HepG2 (cell line): Measurements from ENCODE around the gene CYBC1. TPM values are rescaled to one million over a fixed set of nuclear protein-coding genes. Genes with fewer than 3 reads are reported as not detected.

Experiments used
- ATAC-seq: fragments of 200-7000 bp; cut with Tn5 transposase; 3 replicates; pipeline ENCODE4 v1.9.1; 2020; ENCODE audit warnings: mild to moderate bottlenecking, moderate library complexity
- BruUV-seq: library from RNA; stranded (reverse); fragments of 400-500 nt; replicated peaks from 2 replicates; lab custom pipeline; 2021; lab: Mats Ljungman, UMichigan
- CTCF ChIA-PET: fragments of 300-600 bp; formaldehyde crosslinking; extraction: SDS; loops from one replicate; lab custom pipeline; 2021; ENCODE audit warnings: low total read pairs, inconsistent platforms, low intra/inter-chr PET ratio; lab: Yijun Ruan, JAX
- POLR2A ChIA-PET: fragments of 350-600 bp; sonication (Branson Sonifier 250); formaldehyde crosslinking; loops from one replicate; lab custom pipeline; 2020; ENCODE audit warnings: antibody characterized with exemption, inconsistent platforms; lab: Yijun Ruan, JAX
- DNase-seq: peaks from one replicate; pipeline ENCODE4 v3.0.0-alpha.2; 2015; ENCODE audit warnings: low spot score
- FAIRE-seq: peaks from 3 replicates; lab custom pipeline; 2011; peaks lifted over from hg19 to GRCh38; lab: Jason Lieb, UNC
- H2AFZ ChIP-seq: one replicate; pipeline ENCODE4 v1.6.1; 2011; ENCODE audit warnings: low read length, inconsistent platforms
- H3K27ac ChIP-seq: fragments of 300-600 bp; 3 replicates; pipeline ENCODE4 v1.8.0; 2011; ENCODE audit warnings: mixed run types, mild to moderate bottlenecking, mixed read lengths, low read length, inconsistent platforms; ENCODE audit not compliant: insufficient read depth; ENCODE audit errors: extremely low read length
- H3K27me3 ChIP-seq, 2 experiments: fragments of 200-600 bp in 1 of 2; 2 replicates in 1 of 2; 3 replicates in 1 of 2; pipeline versions ENCODE4 v1.6.0 to v1.8.0; 2011; ENCODE audit warnings: low read length in 2 of 2, mild to moderate bottlenecking in 2 of 2, moderate library complexity in 2 of 2, inconsistent platforms in 1 of 2; ENCODE audit not compliant: insufficient read depth in 2 of 2, control insufficient read depth in 1 of 2
- H3K36me3 ChIP-seq, 2 experiments: fragments of 200-600 bp in 1 of 2; replicated peaks in 1 of 2; 2 replicates in 1 of 2; 3 replicates in 1 of 2; pipeline versions ENCODE4 v1.5.1 to v1.8.0; 2011; ENCODE audit warnings: low read length in 2 of 2, inconsistent platforms in 1 of 2; ENCODE audit not compliant: insufficient read depth in 2 of 2, control insufficient read depth in 1 of 2
- H3K4me1 ChIP-seq: 2 replicates; pipeline ENCODE4 v1.5.1; 2012; ENCODE audit warnings: low read length, inconsistent platforms; ENCODE audit not compliant: insufficient read depth
- H3K4me2 ChIP-seq: 2 replicates; pipeline ENCODE4 v1.6.0; 2011; ENCODE audit warnings: low read depth, low read length, inconsistent platforms
- H3K4me3 ChIP-seq, 3 experiments: fragments of 200-600 bp in 1 of 3; sonication (generic), shearing (Covaris generic) in 1 of 3; replicated peaks in 1 of 3; 2 replicates each; pipeline ENCODE4 v1.5.1; 2011 to 2016; ENCODE audit warnings: low read length in 3 of 3, inconsistent platforms in 2 of 3, low read depth in 2 of 3, mild to moderate bottlenecking in 2 of 3, control low read depth in 1 of 3, mixed read lengths in 1 of 3; ENCODE audit not compliant: insufficient read depth in 1 of 3
- H3K79me2 ChIP-seq: one replicate; pipeline ENCODE4 v1.6.1; 2011; ENCODE audit warnings: low read length, inconsistent platforms; ENCODE audit not compliant: insufficient read depth
- H3K9ac ChIP-seq: 2 replicates; pipeline ENCODE4 v1.6.0; 2011; ENCODE audit warnings: mild to moderate bottlenecking, low read depth, low read length, inconsistent platforms; ENCODE audit not compliant: insufficient read depth
- H3K9me3 ChIP-seq: 2 replicates; pipeline ENCODE4 v1.5.1; 2012; ENCODE audit warnings: mild to moderate bottlenecking, low read length
- H4K20me1 ChIP-seq: 2 replicates; pipeline ENCODE4 v1.6.0; 2011; ENCODE audit warnings: inconsistent platforms, mild to moderate bottlenecking, low read length, moderate library complexity; ENCODE audit not compliant: insufficient read depth
- CBX1 ChIP-seq: IDR thresholded peaks from one replicate; pipeline ENCODE4 v1.6.1; 2016; ENCODE audit warnings: antibody characterized with exemption, low read depth
- CHCHD3 ChIP-seq: sonication (generic); formaldehyde crosslinking; IDR thresholded peaks from 2 replicates; pipeline ENCODE4 v1.8.0; 2022; ENCODE audit warnings: mild to moderate bottlenecking, missing genetic modification reagents, moderate library complexity
- KDM5A ChIP-seq: fragments of 200-600 bp; sonication (generic); IDR thresholded peaks from 2 replicates; pipeline ENCODE4 v1.7.0; 2018; ENCODE audit warnings: antibody characterized with exemption, mild to moderate bottlenecking, low read length, borderline replicate concordance
- TRAFD1 ChIP-seq: sonication (generic); formaldehyde crosslinking; IDR thresholded peaks from 2 replicates; pipeline ENCODE4 v1.5.1; 2020; ENCODE audit warnings: missing genetic modification reagents, mild to moderate bottlenecking, borderline replicate concordance
- ZBTB7A ChIP-seq: sonication (generic); formaldehyde crosslinking; IDR thresholded peaks from 2 replicates; pipeline ENCODE4 v1.8.0; 2022; ENCODE audit warnings: mild to moderate bottlenecking, missing genetic modification reagents
- ZNF225 ChIP-seq: sonication (generic); formaldehyde crosslinking; IDR thresholded peaks from 2 replicates; pipeline ENCODE4 v1.4.0; 2020; ENCODE audit warnings: mild to moderate bottlenecking, missing genetic modification reagents
- ZNF253 ChIP-seq: sonication (generic); formaldehyde crosslinking; IDR thresholded peaks from 2 replicates; pipeline ENCODE4 v1.8.0; 2022; ENCODE audit warnings: mild to moderate bottlenecking, missing genetic modification reagents, borderline replicate concordance
- ZNF280B ChIP-seq: sonication (generic); formaldehyde crosslinking; IDR thresholded peaks from 2 replicates; pipeline ENCODE4 v1.5.0; 2020; ENCODE audit warnings: missing genetic modification reagents, mild to moderate bottlenecking, borderline replicate concordance
- ZNF3 ChIP-seq: IDR thresholded peaks from 2 replicates; pipeline ENCODE4 v1.7.0; 2017; ENCODE audit warnings: inconsistent platforms
- ZNF7 ChIP-seq: IDR thresholded peaks from 2 replicates; pipeline ENCODE4 v1.6.1; 2016; ENCODE audit warnings: missing biosample characterization, missing genetic modification reagents
- WGBS: methylation state at CpG from one replicate; pipeline ENCODE4 v1.1.6; 2017; ENCODE audit warnings: low lambda C conversion rate; 5-methylcytosine and 5-hydroxymethylcytosine counted together
- in situ Hi-C: cut with HindIII; loops from 2 replicates; pipeline ENCODE4 v1.10.0; 2017; ENCODE audit warnings: low pct_unique_long_range_greater_than_20kb; ENCODE audit not compliant: extremely low pct_ligation_motif_present
- intact Hi-C: fragments of 100-400 bp; cut with micrococcal nuclease; formaldehyde crosslinking; loops from one replicate; pipeline ENCODE4 v1.10.0; 2022; ENCODE audit not compliant: unreplicated experiment
- polyA plus RNA-seq, 8 experiments: library from polyadenylated mRNA; depleted of rRNA in 3 of 8; stranded (reverse) in 7 of 8; unstranded in 1 of 8; fragments of >200 nt; fragmentation: Illumina TruSeq in 4 of 8; extraction: Trizol in 4 of 8; gene quantifications; 2 replicates each; pipeline versions ENCODE4 v1.2.1 to v1.2.3, GENCODE V29; 2011 to 2016; ENCODE audit warnings: low read depth in 4 of 8, missing spikeins in 1 of 8, mixed read lengths in 1 of 8; ENCODE audit not compliant: insufficient read depth in 1 of 8
- total RNA-seq, 5 experiments: library from RNA; depleted of rRNA; stranded (reverse); fragments of >200 nt; fragmentation: Illumina TruSeq; extraction: Trizol; gene quantifications; 2 replicates each; pipeline ENCODE4 v1.2.3, GENCODE V29; 2016; ENCODE audit warnings: low read depth in 1 of 5
- TF ChIP-seq, protein P1 (sequence below): IDR thresholded peaks from 2 replicates; pipeline ENCODE4 v1.6.1; 2016; ENCODE audit warnings: low read depth, borderline replicate concordance

CYBC1 gene
- total and polyA plus RNA-seq, 2 of the 13 experiments (the other 11 are each of a cell fraction or from before 2014, with no cell fraction given) = 43.4 to 44.1 TPM

- TF ChIP-seq KDM5A = no peak
- no peak for TF ChIP-seq CHCHD3 (CRISPR knock-in tag)
- TF ChIP-seq TRAFD1 (CRISPR knock-in tag) = no peak
- no peak for TF ChIP-seq CBX1
- TF ChIP-seq, protein P1, sequence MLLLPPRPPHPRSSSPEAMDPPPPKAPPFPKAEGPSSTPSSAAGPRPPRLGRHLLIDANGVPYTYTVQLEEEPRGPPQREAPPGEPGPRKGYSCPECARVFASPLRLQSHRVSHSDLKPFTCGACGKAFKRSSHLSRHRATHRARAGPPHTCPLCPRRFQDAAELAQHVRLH = no peak
- TF ChIP-seq ZNF3 (CRISPR knock-in tag) = no peak
These were observed 3.9 kb downstream of the CYBC1 start (continued) for GRCh38 chr17:82446649-82447048.

DNA sequence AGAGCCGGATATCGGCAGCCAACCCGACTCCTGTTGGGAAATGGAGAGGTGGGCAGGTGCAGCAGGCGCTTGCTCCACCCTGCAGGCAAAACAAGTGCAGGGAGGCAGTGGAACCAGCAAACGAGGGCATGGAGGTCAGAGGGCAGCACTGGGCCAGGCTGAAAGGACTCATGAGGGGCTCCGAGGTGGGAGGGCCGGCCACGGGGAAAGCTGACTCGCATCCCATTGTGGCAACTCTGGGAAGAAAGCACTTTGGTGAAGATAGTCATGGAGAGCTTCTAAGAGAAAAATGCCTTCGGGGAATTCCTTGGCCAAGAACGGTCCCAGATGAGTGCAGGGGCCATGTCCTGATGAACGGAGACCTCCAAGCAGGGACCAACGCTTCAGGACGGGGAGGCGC lies 4.4 kb downstream of the CYBC1 start:
- no peaks in the 10 kb centered on the region for H3K27me3 ChIP-seq
- in situ Hi-C loops = no loop called here
- H3K36me3 ChIP-seq = peaks cover 6 to 9% of the 10 kb centered on the region in 2 experiments; a peak in 4 of 5 replicates
- DNase-seq (no peak), ATAC-seq (no peak), FAIRE-seq (no peak)
- no peak overlapping the region for H3K4me2 ChIP-seq
- WGBS = 95% methylated on average over 15 of the region's 15 CpGs
- peaks cover 13% of the 10 kb centered on the region for H3K79me2 ChIP-seq
- intact Hi-C loops = no loop called here
- no TSS peak for BruUV-seq
- H3K9me3 ChIP-seq = no peaks in the 10 kb centered on the region
- H3K27ac ChIP-seq = no peak overlapping the region
- no peak overlapping the region for H2AFZ ChIP-seq
- peaks cover 15% of the 10 kb centered on the region for H3K4me1 ChIP-seq
- ChIA-PET CTCF (no interaction called here), POLR2A (no interaction called here)
- no peaks in the 10 kb centered on the region for H4K20me1 ChIP-seq
- TF ChIP-seq ZBTB7A (CRISPR knock-in tag) (no peak), ZNF7 (CRISPR knock-in tag) (no peak), ZNF280B (CRISPR knock-in tag) (0 out of 2 replicates have a peak, but pooled peaks have one; percentile 18), ZNF225 (no peak), ZNF253 (no peak)
- H3K9ac ChIP-seq = no peak overlapping the region
- H3K4me3 ChIP-seq = no peak overlapping the region
